Measurements from ENCODE around the gene FOXA3. TPM values are rescaled to one million over a fixed set of nuclear protein-coding genes. Genes with fewer than 3 reads are reported as not detected.
A peak's percentile ranks its signal among the peaks of the same experiment; 100 is the strongest.

Gene FOXA3
- total RNA-seq, 1 experiment from 2014 or later = 22.2 TPM

- H2AK5ac ChIP-seq (ENCODE audit: insufficient read length, low read length) = no peak overlapping the region
Observed at GRCh38 chr19:45899919-45900589, 35.9 kb downstream of the FOXA3 start.

More at GRCh38 chr19:45899919-45900589, 35.9 kb downstream of the FOXA3 start:
- H3K4me3 Mint-ChIP-seq = peak overlapping the region in 1 of 2 experiments; percentile 78; a peak in 3 of 5 replicates
- DNase-seq = no peak
- no peak overlapping the region for H2AFZ ChIP-seq (ENCODE audit: low read length)
- H2BK15ac ChIP-seq (ENCODE audit: low read depth, low read length) = no peak overlapping the region
- H3K4me1 Mint-ChIP-seq = peaks cover 7 to 12% of the 10 kb centered on the region in 2 experiments
- no peaks in the 10 kb centered on the region for H3K79me2 ChIP-seq (ENCODE audit: insufficient read depth, low read length)
- WGBS (ENCODE audit: extremely low coverage, insufficient read length, low lambda C conversion rate) = 100% methylated on average over 1 of the region's 4 CpGs
- no peaks in the 10 kb centered on the region for H3K4me1 ChIP-seq (ENCODE audit: insufficient read depth, low read length)
- no peak overlapping the region for H3K18ac ChIP-seq (ENCODE audit: insufficient read length, low read depth, low read length)
- no peaks in the 10 kb centered on the region for H3K79me1 ChIP-seq (ENCODE audit: insufficient read depth, low read depth, low read length, poor library complexity, severe bottlenecking)
- peaks cover 4% of the 10 kb centered on the region; the same call in 1 of the 2 replicates for H3K27me3 ChIP-seq (ENCODE audit: insufficient read depth, low read length)
- no peak for TF ChIP-seq CTCF (conservative IDR thresholded peaks at IDR 0.05)
- H4K20me1 ChIP-seq (ENCODE audit: control insufficient read depth, insufficient read depth, insufficient read length) = no peaks in the 10 kb centered on the region
- no peak overlapping the region for H4K91ac ChIP-seq (ENCODE audit: insufficient read length, low read depth, low read length)
- H3K9ac ChIP-seq (ENCODE audit: extremely low read depth, insufficient read length, low read length) = no peak overlapping the region
- no peak overlapping the region for H3K14ac ChIP-seq (ENCODE audit: insufficient read depth, low read length)
- H3K27ac ChIP-seq (ENCODE audit: insufficient read length, low read depth, low read length) = no peak overlapping the region
- no peak overlapping the region for H4K5ac ChIP-seq (ENCODE audit: insufficient read length, low read depth, low read length)
- no peak overlapping the region for H3K4me2 ChIP-seq (ENCODE audit: insufficient read depth, insufficient read length, low read length)
- no peaks in the 10 kb centered on the region for H3K9me3 ChIP-seq (ENCODE audit: control insufficient read depth, low read depth, low read length)
- no peak overlapping the region for H3K27ac Mint-ChIP-seq
- no peak overlapping the region for H3K4ac ChIP-seq (ENCODE audit: low read depth, low read length)
- H3T11ph ChIP-seq (ENCODE audit: low read length) = no peak overlapping the region
- H2BK120ac ChIP-seq (ENCODE audit: low read depth, low read length, poor library complexity, severe bottlenecking) = no peak overlapping the region
- H3K23ac ChIP-seq (ENCODE audit: insufficient read length, low read depth, low read length) = no peak overlapping the region
- peaks cover 13 to 31% (median 26%) of the 10 kb centered on the region in 3 experiments for H3K36me3 Mint-ChIP-seq (ENCODE audit: insufficient read depth in 1 of 3, low read depth in 3 of 3)
- H2BK5ac ChIP-seq (ENCODE audit: insufficient read length, low read length) = no peak overlapping the region
- no peak overlapping the region for H3K56ac ChIP-seq (ENCODE audit: insufficient read length, low read depth, low read length)
- no peak overlapping the region for H2BK12ac ChIP-seq (ENCODE audit: insufficient read length, low read depth, low read length)
- no peak overlapping the region for H2BK20ac ChIP-seq (ENCODE audit: low read depth, low read length, poor library complexity, severe bottlenecking)
- no peaks in the 10 kb centered on the region for H3K9me3 Mint-ChIP-seq
- H3K23me2 ChIP-seq (ENCODE audit: insufficient read length, low read depth, low read length, poor library complexity, severe bottlenecking) = peaks cover 15% of the 10 kb centered on the region
- peaks cover 17% of the 10 kb centered on the region for H3K27me3 Mint-ChIP-seq (ENCODE audit: low read depth)
- H4K8ac ChIP-seq (replicated peaks; ENCODE audit: insufficient read length, low read depth, low read length) = no peak overlapping the region
